Articular chondrocyte of knee joint (primary cell): Measurements from ENCODE around the gene PDE12. TPM values are rescaled to one million over a fixed set of nuclear protein-coding genes. Genes with fewer than 3 reads are reported as not detected.

Source experiments
- small RNA-seq: library from RNA; depleted of rRNA; stranded (forward); fragments of <200 nt; gene quantifications from one replicate; pipeline ENCODE3, GENCODE V24; 2012
- total RNA-seq: library from RNA; depleted of rRNA; stranded (reverse); fragments of >200 nt; gene quantifications from 2 replicates; pipeline ENCODE4 v1.2.3, GENCODE V29; 2012

The PDE12 gene, protein sequence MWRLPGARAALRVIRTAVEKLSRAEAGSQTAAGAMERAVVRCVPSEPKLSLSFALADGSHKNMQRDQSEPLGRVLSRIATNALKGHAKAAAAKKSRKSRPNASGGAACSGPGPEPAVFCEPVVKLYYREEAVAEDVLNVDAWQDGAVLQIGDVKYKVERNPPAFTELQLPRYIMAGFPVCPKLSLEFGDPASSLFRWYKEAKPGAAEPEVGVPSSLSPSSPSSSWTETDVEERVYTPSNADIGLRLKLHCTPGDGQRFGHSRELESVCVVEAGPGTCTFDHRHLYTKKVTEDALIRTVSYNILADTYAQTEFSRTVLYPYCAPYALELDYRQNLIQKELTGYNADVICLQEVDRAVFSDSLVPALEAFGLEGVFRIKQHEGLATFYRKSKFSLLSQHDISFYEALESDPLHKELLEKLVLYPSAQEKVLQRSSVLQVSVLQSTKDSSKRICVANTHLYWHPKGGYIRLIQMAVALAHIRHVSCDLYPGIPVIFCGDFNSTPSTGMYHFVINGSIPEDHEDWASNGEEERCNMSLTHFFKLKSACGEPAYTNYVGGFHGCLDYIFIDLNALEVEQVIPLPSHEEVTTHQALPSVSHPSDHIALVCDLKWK
- 17.3 and 19.2 TPM in 2 replicates for total RNA-seq

DNA sequence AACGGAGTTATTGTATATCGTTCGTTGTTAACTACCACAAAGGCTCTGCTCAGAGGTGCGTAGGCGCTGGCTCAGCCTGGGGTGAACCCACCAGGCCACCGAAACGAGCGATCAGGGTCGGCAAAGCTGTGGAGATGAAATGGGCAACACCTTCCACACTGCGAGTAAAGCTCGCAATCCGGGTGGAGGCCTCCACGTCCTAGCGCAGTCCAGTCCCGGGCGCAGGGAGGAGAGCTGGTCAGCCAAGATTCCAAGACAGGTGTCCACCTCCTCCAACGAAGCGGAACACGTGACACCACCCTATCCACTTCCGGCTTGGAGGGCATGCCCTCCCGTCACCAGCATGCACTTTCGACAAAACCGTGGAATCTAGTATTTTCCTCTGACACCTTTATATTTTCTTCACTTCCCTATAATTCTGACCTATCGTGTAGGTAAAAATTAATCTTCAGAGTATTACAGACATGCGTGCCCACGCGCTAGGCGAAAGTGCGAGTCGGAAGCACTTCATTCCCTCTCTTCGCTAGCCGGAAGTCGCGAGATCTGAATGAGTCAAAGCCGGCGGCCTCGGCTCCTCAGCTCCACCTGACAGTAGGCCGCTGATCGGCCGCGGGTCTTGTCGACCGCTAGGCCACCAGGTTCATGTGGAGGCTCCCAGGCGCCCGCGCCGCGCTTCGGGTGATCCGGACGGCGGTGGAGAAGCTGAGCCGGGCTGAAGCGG lies at the start of gene PDE12:
PDE12 (plus strand) TSS at position 537 of the 721 bp plus-strand sequence; CDS start at position 643, 106 bp downstream.

DNA sequence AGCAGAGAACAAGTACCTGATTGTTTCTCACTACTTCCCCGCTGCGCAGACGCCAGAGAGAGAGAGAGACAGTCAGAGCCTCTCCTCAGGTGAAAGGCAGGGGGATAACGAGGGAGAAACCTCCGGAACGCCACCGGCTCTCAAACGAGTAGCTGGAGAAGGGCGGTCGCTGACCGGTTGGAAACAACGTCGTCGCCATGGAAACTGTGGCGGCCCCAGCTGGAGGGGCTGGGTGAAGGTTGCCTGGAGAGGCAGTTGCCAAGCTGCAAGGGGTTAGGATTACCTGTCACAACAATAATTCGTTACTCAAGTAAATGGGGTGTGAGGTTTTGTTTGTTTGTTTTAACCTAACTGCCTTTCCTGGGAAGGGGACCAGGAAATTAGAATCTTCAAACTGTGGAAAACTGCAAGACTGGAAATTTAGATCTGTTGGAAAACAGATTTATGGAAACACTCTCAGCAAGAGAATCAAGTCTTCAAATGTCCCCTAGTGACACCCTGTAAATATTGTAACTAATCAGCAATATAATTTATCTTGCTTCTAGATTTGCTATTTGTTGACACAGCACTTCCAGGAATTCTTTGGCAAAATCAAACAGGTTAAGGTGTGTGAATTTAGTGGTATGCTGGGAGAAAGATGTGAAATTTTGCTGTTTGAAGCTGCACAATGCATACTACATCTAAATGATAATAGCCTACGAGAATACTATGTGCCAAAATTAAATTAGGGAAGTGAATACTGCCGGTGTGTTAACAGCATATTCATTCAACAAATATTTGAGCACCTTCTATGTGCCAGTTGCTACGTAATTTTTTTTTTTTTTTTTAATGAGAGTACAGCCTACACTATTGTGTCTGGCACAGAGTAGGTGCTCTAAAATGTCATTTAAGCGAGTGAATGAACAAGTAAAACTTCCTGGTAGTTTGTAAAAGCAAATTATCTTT lies 11.6 kb upstream of the PDE12 start, which contains the start of gene DNAH12:
DNAH12 (minus strand) TSS at position 164 of the 945 bp plus-strand sequence. CDS start 1,474 bp downstream, outside the sequence.

GRCh38 chr3:57597127-57597923 lies 41.3 kb downstream of the PDE12 start, which contains the start of gene ARF4:
TSS of gene ARF4 (minus strand) at chr3:57597344. CDS start at chr3:57597140, 204 bp downstream.

Small RNAs within 50 kb of the gene (small RNA-seq; reads per million reads assigned to genes)
- gene RNU6-108P (not detected), gene RNU6-1181P (not detected), gene RNU6-483P (not detected)

Other genes with a start within 250 kb of the PDE12 start
- 0.13 and 0.43 TPM in 2 replicates for gene DNAH12, start 11.9 kb upstream of the PDE12 start, total RNA-seq
- 278 and 311 TPM in 2 replicates for gene ARF4, start 41.1 kb downstream of the PDE12 start, total RNA-seq
- gene DENND6A, start 136.8 kb downstream of the PDE12 start, total RNA-seq = 26.3 and 32.4 TPM in 2 replicates
- gene SLMAP, start 200.0 kb downstream of the PDE12 start, total RNA-seq = 50.3 and 61.4 TPM in 2 replicates